Nephron (organoid): Measurements from ENCODE around the gene PLCB1.
"Not testable (repeated sequence)": the region's sequence is repeated elsewhere in the genome, so short reads cannot be mapped to it uniquely, and the experiment has no call there.

Experiments
- H3K27ac Mint-ChIP-seq, 3 experiments: 2 replicates each; pipeline ENCODE4 v1.8.0; 2020; ENCODE audit warnings: mixed read lengths in 3 of 3, mild to moderate bottlenecking in 2 of 3, moderate library complexity in 1 of 3
- H3K27me3 Mint-ChIP-seq: 2 replicates; pipeline ENCODE4 v1.8.0; 2021; ENCODE audit warnings: low read depth, mild to moderate bottlenecking, moderate library complexity, mixed read lengths
- H3K36me3 Mint-ChIP-seq: 2 replicates; pipeline ENCODE4 v1.8.0; 2020; ENCODE audit warnings: low read depth, mixed read lengths
- H3K4me1 Mint-ChIP-seq: 2 replicates; pipeline ENCODE4 v1.8.0; 2020; ENCODE audit warnings: mixed read lengths
- H3K4me3 Mint-ChIP-seq, 3 experiments: 2 replicates each; pipeline ENCODE4 v1.8.0; 2020; ENCODE audit warnings: mild to moderate bottlenecking in 3 of 3, mixed read lengths in 3 of 3, moderate library complexity in 2 of 3
- H3K9me3 Mint-ChIP-seq: 2 replicates; pipeline ENCODE4 v1.8.0; 2020; ENCODE audit warnings: mixed read lengths
- TF ChIP-seq, protein P1 (sequence below), 3 experiments: fragments of 200-600 bp; sonication (generic); IDR thresholded peaks; one replicate each; pipeline ENCODE4 v1.5.0; 2021; ENCODE audit warnings: antibody characterized with exemption in 3 of 3; ENCODE audit not compliant: unreplicated experiment in 3 of 3

PLCB1 gene

DNA sequence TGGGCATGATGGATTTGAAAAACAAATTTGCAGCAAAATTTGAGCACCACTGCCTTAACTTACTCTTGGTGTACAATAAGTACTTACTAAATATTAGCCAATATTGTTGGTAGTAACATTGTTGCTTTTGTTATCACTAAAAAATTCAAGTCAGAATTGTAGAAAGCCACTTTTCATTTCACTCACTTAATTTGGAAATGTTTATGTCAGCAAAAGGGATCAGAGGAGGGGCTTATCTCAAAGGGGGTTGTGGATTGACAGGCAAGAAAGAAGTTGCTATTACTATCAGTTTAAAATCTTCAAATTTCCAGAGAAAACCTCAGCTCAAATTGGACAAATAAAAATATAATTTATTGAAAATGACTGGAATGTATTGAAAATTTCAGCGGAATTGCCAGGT lies 241.5 kb downstream of the PLCB1 start:
- Mint-ChIP-seq H3K27me3 (no peaks in the 10 kb centered on the region), H3K4me1 (no peaks in the 10 kb centered on the region), H3K9me3 (no peaks in the 10 kb centered on the region)

DNA sequence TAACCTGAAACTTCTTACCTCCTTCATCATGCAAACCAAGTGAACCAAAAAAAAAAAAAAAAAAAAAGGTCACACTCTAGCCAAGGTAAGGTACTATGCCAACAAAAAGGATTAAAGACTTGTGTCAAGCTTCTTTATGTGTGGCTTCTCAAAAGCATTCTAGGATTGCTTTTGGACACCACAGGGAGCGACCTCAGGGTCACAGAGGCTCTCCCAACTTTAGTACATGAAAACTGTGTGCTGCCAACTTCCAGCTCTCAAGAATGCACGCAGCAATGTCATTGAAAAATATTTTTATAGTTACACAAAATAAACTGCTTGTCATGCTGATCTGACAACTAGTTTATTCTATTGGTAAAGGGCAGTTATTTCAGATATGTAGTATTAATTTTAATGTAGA lies 243.8 kb downstream of the PLCB1 start:
- Mint-ChIP-seq H3K36me3 (peaks cover 9% of the 10 kb centered on the region), H3K9me3 (peaks cover 14% of the 10 kb centered on the region), H3K4me1 (no peaks in the 10 kb centered on the region), H3K27ac (no peak overlapping the region), H3K4me3 (no peak overlapping the region), H3K27me3 (no peaks in the 10 kb centered on the region)
- TF ChIP-seq, protein P1, sequence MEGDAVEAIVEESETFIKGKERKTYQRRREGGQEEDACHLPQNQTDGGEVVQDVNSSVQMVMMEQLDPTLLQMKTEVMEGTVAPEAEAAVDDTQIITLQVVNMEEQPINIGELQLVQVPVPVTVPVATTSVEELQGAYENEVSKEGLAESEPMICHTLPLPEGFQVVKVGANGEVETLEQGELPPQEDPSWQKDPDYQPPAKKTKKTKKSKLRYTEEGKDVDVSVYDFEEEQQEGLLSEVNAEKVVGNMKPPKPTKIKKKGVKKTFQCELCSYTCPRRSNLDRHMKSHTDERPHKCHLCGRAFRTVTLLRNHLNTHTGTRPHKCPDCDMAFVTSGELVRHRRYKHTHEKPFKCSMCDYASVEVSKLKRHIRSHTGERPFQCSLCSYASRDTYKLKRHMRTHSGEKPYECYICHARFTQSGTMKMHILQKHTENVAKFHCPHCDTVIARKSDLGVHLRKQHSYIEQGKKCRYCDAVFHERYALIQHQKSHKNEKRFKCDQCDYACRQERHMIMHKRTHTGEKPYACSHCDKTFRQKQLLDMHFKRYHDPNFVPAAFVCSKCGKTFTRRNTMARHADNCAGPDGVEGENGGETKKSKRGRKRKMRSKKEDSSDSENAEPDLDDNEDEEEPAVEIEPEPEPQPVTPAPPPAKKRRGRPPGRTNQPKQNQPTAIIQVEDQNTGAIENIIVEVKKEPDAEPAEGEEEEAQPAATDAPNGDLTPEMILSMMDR (IDR thresholded peaks at IDR 0.05; ENCODE audit: unreplicated experiment in 3 of 3), result no peak

More for the DNA sequence above, 241.5 kb downstream of the PLCB1 start:
- Mint-ChIP-seq H3K36me3 (peaks cover 5% of the 10 kb centered on the region), H3K4me3 (no peak overlapping the region), H3K27ac (no peak overlapping the region)
- TF ChIP-seq, protein P1 (IDR thresholded peaks at IDR 0.05; ENCODE audit: unreplicated experiment in 3 of 3), result no peak

DNA sequence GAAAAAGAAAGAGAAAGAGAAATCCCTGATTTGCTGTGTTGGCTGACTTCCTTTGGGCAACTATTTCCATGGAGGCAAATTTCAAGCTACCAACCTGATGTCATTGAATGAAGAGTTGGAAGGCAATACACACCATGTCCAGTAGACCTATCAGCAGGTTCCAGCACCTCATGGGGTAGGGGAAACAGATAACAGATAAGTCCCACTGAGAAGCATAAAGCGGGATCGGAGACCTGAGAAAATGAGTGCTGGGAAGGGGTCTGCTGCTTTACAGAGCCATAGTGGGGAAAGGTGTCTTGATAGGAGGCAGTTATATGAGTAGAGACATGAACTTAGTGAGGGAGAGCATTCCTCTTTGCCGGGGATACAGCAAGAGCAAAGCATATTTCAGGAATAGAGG lies 244.9 kb downstream of the PLCB1 start:
- Mint-ChIP-seq H3K27me3 (no peaks in the 10 kb centered on the region), H3K4me1 (no peaks in the 10 kb centered on the region), H3K27ac (no peak overlapping the region), H3K9me3 (peaks cover 22% of the 10 kb centered on the region), H3K4me3 (no peak overlapping the region), H3K36me3 (peaks cover 15% of the 10 kb centered on the region)
- TF ChIP-seq, protein P1 (IDR thresholded peaks at IDR 0.05; ENCODE audit: unreplicated experiment in 3 of 3), result no peak

DNA sequence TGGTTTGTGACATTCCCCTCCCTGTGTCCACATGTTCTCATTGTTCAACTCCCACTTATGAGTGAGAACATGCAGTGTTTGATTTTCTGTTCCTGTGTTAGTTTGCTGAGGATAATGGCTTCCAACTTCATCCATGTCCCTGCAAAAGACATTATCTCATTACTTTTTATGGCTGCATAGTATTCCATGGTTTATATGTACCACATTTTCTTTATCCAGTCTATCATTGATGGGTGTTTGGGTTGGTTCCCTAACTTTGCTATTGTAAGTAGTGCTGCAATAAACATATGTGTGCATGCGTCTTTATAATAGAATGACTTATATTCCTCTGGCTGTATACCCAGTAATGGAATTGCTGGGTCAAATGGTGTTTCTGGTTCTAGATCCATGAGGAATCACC lies 247.1 kb downstream of the PLCB1 start:
- not testable (repeated sequence) for H3K27me3 Mint-ChIP-seq, H3K4me3 Mint-ChIP-seq, H3K27ac Mint-ChIP-seq, H3K4me1 Mint-ChIP-seq
- peaks cover 36% of the 10 kb centered on the region for H3K9me3 Mint-ChIP-seq
- peaks cover 25% of the 10 kb centered on the region for H3K36me3 Mint-ChIP-seq

DNA sequence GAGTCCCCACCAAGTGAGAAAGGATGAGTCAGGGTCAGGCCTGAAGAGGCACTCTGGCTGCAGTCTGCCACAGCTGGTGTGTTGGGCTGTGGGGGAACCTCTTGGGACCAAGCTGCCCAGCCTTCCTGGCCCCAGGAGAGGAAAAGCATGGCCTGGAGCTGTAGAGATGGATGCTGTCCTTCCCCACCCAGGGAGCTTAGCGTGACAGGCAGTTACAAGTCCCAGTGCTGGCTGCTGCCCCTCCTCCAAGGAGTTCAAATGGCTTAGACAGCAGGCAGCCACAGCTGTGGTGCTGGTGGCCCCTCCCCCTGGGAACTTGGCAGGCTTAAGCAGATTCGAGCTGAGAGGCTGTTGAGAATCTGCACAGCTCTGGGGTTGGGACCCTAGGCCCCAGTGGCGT lies 253.2 kb downstream of the PLCB1 start:
- no peak overlapping the region for H3K27ac Mint-ChIP-seq
- H3K4me1 Mint-ChIP-seq, result peaks cover 26% of the 10 kb centered on the region

DNA sequence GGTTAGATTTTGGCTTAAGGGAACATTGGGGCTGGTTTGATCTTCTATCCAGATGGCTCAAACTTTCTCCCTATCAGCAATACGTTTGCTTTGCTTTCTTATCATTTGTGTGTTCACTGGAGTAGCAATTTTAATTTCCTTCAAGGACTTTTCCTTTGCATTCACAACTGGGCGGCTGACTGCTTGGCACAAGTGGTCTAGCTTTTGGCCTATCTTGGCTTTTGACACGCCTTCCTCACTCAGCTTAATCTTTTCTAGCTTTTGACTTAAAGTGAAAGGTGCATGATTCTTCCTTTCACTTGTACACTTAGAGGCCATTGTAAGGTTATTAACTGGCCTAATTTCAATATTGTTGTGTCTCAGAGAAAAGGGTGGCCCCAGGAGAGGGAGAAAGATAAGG lies 254.9 kb downstream of the PLCB1 start:
- Mint-ChIP-seq H3K27me3 (no peaks in the 10 kb centered on the region), H3K4me1 (peaks cover 26% of the 10 kb centered on the region), H3K27ac (peak overlapping the region in 1 of 3 experiments; percentile 3), H3K9me3 (peaks cover 19% of the 10 kb centered on the region), H3K4me3 (no peak overlapping the region), H3K36me3 (peaks cover 15% of the 10 kb centered on the region)
- TF ChIP-seq, protein P1 (IDR thresholded peaks at IDR 0.05; ENCODE audit: unreplicated experiment in 3 of 3), result no peak

More for the DNA sequence above, 253.2 kb downstream of the PLCB1 start:
- Mint-ChIP-seq H3K9me3 (peaks cover 35% of the 10 kb centered on the region), H3K27me3 (no peaks in the 10 kb centered on the region), H3K4me3 (no peak overlapping the region), H3K36me3 (peaks cover 21% of the 10 kb centered on the region)
- TF ChIP-seq, protein P1 (IDR thresholded peaks at IDR 0.05; ENCODE audit: unreplicated experiment in 3 of 3), result no peak
